Colonic mucosa (tissue), 4 donors: ENCODE measurements around the gene SORCS3. TPM values are rescaled to one million over a fixed set of nuclear protein-coding genes. Genes with fewer than 3 reads are reported as not detected.

ENCODE experiments used
- DNase-seq: peaks from one replicate; pipeline ENCODE4 v3.0.0-alpha.2; 2020
- H3K27ac ChIP-seq: fragments of 200-600 bp; one replicate; pipeline ENCODE4 v1.8.0; 2021
- H3K27me3 ChIP-seq: fragments of 200-600 bp; one replicate; pipeline ENCODE4 v1.8.0; 2021
- H3K36me3 ChIP-seq: fragments of 200-600 bp; one replicate; pipeline ENCODE4 v1.8.0; 2021
- H3K4me1 ChIP-seq: fragments of 200-600 bp; one replicate; pipeline ENCODE4 v1.8.0; 2021; ENCODE audit warnings: mild to moderate bottlenecking
- H3K4me3 ChIP-seq: fragments of 200-600 bp; one replicate; pipeline ENCODE4 v1.8.0; 2021
- H3K9ac ChIP-seq, 2 donors: one replicate each; pipeline ENCODE4 v1.7.0; 2013; ENCODE audit warnings: control low read depth in 2 of 2, low read depth in 2 of 2, low read length in 2 of 2
- H3K9me3 ChIP-seq: fragments of 200-600 bp; one replicate; pipeline ENCODE4 v1.8.0; 2021
- intact Hi-C: fragments of 100-400 bp; cut with DNase I; formaldehyde crosslinking; loops from one replicate; pipeline ENCODE4 v1.14.1; 2022
- total RNA-seq, 2 donors: library from RNA; stranded (reverse); fragmentation: NEBNext Ultra II Directional in 1 of 2; extraction: Animal tissue kit (Norgen Biotek cat#: 25700) in 1 of 2; gene quantifications; one replicate each; pipeline ENCODE4 v1.2.1, GENCODE V29; 2021
- TF ChIP-seq, protein P1 (sequence below): fragments of 200-600 bp; IDR thresholded peaks from one replicate; pipeline ENCODE4 v1.8.0; 2022; ENCODE audit warnings: antibody characterized with exemption, mild to moderate bottlenecking
- donor health status: healthy.
- donor health status: DM: no; HTN: no; CAD: no.
- donor health status: DM: no; HTN: no; CAD: no.

Gene SORCS3
- total RNA-seq, 2 donors from 2014 or later: 0.08 TPM; not detected in 1

- intact Hi-C loops: no loop called here
- Histone ChIP-seq H3K36me3 (no peaks in the 10 kb centered on the region), H3K9ac (no peak overlapping the region), H3K4me1 (no peaks in the 10 kb centered on the region), H3K27me3 (no peaks in the 10 kb centered on the region), H3K9me3 (no peaks in the 10 kb centered on the region), H3K27ac (no peak overlapping the region), H3K4me3 (no peak overlapping the region)
- DNase-seq: no peak
- TF ChIP-seq, protein P1, sequence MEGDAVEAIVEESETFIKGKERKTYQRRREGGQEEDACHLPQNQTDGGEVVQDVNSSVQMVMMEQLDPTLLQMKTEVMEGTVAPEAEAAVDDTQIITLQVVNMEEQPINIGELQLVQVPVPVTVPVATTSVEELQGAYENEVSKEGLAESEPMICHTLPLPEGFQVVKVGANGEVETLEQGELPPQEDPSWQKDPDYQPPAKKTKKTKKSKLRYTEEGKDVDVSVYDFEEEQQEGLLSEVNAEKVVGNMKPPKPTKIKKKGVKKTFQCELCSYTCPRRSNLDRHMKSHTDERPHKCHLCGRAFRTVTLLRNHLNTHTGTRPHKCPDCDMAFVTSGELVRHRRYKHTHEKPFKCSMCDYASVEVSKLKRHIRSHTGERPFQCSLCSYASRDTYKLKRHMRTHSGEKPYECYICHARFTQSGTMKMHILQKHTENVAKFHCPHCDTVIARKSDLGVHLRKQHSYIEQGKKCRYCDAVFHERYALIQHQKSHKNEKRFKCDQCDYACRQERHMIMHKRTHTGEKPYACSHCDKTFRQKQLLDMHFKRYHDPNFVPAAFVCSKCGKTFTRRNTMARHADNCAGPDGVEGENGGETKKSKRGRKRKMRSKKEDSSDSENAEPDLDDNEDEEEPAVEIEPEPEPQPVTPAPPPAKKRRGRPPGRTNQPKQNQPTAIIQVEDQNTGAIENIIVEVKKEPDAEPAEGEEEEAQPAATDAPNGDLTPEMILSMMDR: no peak
These were observed 611.8 kb downstream of the SORCS3 start for GRCh38 chr10:105252911-105253310.

DNA sequence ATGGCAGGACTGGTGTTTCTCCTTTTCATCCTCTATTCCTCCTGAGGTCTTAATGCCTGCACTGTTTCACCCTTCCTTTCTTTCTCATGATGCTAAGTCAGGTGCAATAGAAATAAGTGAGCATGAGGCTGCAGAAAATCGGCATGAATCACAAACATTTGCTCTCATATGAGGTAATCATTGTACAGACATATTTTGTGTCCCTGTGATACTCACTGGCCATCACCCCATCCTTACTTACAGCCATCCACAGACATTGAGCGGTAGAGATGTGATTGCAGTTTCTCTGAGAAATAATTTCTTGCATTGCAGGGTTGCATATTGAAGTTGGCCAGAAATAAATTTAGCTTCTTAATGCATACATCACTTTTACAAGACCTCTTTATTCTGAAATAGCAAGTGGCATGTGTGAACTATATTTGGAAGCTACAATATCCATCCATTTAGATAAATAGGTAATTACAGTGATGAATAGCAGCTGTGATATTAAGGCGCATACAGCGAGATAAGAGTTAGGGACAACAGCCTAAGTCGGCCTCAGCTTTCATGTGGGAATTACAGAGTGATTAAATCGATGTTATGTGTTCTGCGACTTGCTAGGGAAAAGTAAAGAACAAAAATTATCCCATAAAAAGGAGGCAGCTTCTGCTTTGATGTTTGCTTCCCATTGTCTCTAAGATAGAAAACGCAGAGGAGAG is 612.6 kb downstream of the SORCS3 start:
- H3K4me1 ChIP-seq: no peaks in the 10 kb centered on the region
- intact Hi-C loops: no loop called here
- H3K27me3 ChIP-seq: no peaks in the 10 kb centered on the region
- H3K36me3 ChIP-seq: no peaks in the 10 kb centered on the region
- DNase-seq: no peak
- TF ChIP-seq, protein P1: no peak
- no peak overlapping the region for H3K4me3 ChIP-seq
- H3K9me3 ChIP-seq: no peaks in the 10 kb centered on the region
- H3K9ac ChIP-seq: no peak overlapping the region
- no peak overlapping the region for H3K27ac ChIP-seq

GRCh38 chr10:105258036-105258673 is 617.1 kb downstream of the SORCS3 start:
- H3K9ac ChIP-seq: no peak overlapping the region
- no peak for DNase-seq
- TF ChIP-seq, protein P1: no peak
- H3K36me3 ChIP-seq: no peaks in the 10 kb centered on the region
- H3K27me3 ChIP-seq: no peaks in the 10 kb centered on the region
- no peak overlapping the region for H3K4me3 ChIP-seq
- no peaks in the 10 kb centered on the region for H3K4me1 ChIP-seq
- H3K27ac ChIP-seq: no peak overlapping the region
- intact Hi-C loops: no loop called here
- H3K9me3 ChIP-seq: no peaks in the 10 kb centered on the region

DNA sequence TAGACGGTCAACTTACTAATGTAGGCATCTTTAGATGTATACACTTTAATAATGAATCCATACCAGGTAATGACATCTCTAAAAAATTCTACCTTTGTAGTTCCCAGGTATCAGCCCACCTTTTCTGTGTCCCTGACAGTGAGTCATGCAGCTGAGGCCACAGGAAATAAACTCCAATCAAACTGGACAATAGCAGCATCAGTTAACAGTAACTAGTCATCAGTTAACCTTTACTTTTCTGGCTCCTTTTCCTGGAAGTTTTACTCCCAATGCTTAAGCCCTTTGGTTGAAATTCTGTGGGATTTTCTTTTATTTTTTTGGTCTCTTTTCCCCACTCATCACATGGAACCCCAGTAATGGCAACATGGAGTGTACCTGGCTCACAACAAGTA is 617.6 kb downstream of the SORCS3 start:
- H3K36me3 ChIP-seq: no peaks in the 10 kb centered on the region
- DNase-seq: no peak
- no peaks in the 10 kb centered on the region for H3K9me3 ChIP-seq
- H3K27ac ChIP-seq: no peak overlapping the region
- no peaks in the 10 kb centered on the region for H3K27me3 ChIP-seq
- no peak overlapping the region for H3K9ac ChIP-seq
- intact Hi-C loops: no loop called here
- TF ChIP-seq, protein P1: no peak
- H3K4me1 ChIP-seq: no peaks in the 10 kb centered on the region
- H3K4me3 ChIP-seq: no peak overlapping the region

- H3K27ac ChIP-seq: no peak overlapping the region
- H3K9me3 ChIP-seq: no peaks in the 10 kb centered on the region
- no peak overlapping the region for H3K4me3 ChIP-seq
- no peaks in the 10 kb centered on the region for H3K4me1 ChIP-seq
- intact Hi-C loops: no loop called here
- TF ChIP-seq, protein P1: no peak
- no peaks in the 10 kb centered on the region for H3K36me3 ChIP-seq
- no peaks in the 10 kb centered on the region for H3K27me3 ChIP-seq
- no peak for DNase-seq
- H3K9ac ChIP-seq: no peak overlapping the region
These were observed 618.1 kb downstream of the SORCS3 start for GRCh38 chr10:105259201-105259600.
